ENCODE data around the gene TCF3. TPM values are rescaled to one million over a fixed set of nuclear protein-coding genes. Genes with fewer than 3 reads are reported as not detected.

Gene TCF3
- total and polyA plus RNA-seq, 2 donors (not counting 1 experiment from before 2014, with no cell fraction given) = 39.3 to 54.7 TPM

GRCh38 chr19:1622007-1622406 is 30.4 kb downstream of the TCF3 start:
- H3K9ac ChIP-seq (ENCODE audit: insufficient read depth, low read length) = no peak overlapping the region
- no peaks in the 10 kb centered on the region for H3K27me3 ChIP-seq (ENCODE audit: control insufficient read depth, insufficient read depth, low read length)
- no peaks in the 10 kb centered on the region for H3K79me2 ChIP-seq (ENCODE audit: control insufficient read depth, insufficient read depth, low read length)
- peaks cover 22% of the 10 kb centered on the region for H3K36me3 ChIP-seq (ENCODE audit: control insufficient read depth, insufficient read depth, low read length)
- no peaks in the 10 kb centered on the region for H3K4me1 ChIP-seq (ENCODE audit: control insufficient read depth, extremely low read depth, insufficient read depth, low read length)
- DNase-seq (ENCODE audit: low read depth in 2 of 2) = no peak
- H2AFZ ChIP-seq (ENCODE audit: low read length) = no peak overlapping the region
- no peak for TF ChIP-seq EZH2 (IDR thresholded peaks at IDR 0.05; ENCODE audit: low read length, missing control alignments)
- TF ChIP-seq, protein P1, sequence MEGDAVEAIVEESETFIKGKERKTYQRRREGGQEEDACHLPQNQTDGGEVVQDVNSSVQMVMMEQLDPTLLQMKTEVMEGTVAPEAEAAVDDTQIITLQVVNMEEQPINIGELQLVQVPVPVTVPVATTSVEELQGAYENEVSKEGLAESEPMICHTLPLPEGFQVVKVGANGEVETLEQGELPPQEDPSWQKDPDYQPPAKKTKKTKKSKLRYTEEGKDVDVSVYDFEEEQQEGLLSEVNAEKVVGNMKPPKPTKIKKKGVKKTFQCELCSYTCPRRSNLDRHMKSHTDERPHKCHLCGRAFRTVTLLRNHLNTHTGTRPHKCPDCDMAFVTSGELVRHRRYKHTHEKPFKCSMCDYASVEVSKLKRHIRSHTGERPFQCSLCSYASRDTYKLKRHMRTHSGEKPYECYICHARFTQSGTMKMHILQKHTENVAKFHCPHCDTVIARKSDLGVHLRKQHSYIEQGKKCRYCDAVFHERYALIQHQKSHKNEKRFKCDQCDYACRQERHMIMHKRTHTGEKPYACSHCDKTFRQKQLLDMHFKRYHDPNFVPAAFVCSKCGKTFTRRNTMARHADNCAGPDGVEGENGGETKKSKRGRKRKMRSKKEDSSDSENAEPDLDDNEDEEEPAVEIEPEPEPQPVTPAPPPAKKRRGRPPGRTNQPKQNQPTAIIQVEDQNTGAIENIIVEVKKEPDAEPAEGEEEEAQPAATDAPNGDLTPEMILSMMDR (conservative IDR thresholded peaks at IDR 0.05 in 1 of 2, IDR thresholded peaks at IDR 0.05 in 1 of 2; ENCODE audit: low read depth in 1 of 2, low read length in 2 of 2) = no peak
- no peak overlapping the region for H3K4me2 ChIP-seq (ENCODE audit: extremely low read depth, insufficient read depth, low read length)
- H3K9me3 ChIP-seq (ENCODE audit: control insufficient read depth, insufficient read depth, low read depth, low read length) = no peaks in the 10 kb centered on the region
- H3K4me3 ChIP-seq (replicated peaks in 1 of 4; ENCODE audit: control extremely low read depth in 1 of 4, insufficient read depth in 1 of 4, low read depth in 3 of 4, low read length in 4 of 4) = no peak overlapping the region
- no peak overlapping the region for H3K27ac ChIP-seq (ENCODE audit: insufficient read depth, low read length)
- no peaks in the 10 kb centered on the region for H4K20me1 ChIP-seq (ENCODE audit: control insufficient read depth, extremely low read depth, insufficient read depth, low read length)

- Histone ChIP-seq H2AFZ (ENCODE audit: low read length) (no peak overlapping the region), H3K27ac (ENCODE audit: insufficient read depth, low read length) (no peak overlapping the region), H3K9me3 (ENCODE audit: control insufficient read depth, insufficient read depth, low read depth, low read length) (no peaks in the 10 kb centered on the region), H4K20me1 (ENCODE audit: control insufficient read depth, extremely low read depth, insufficient read depth, low read length) (no peaks in the 10 kb centered on the region), H3K4me3 (replicated peaks in 1 of 4; ENCODE audit: control extremely low read depth in 1 of 4, insufficient read depth in 1 of 4, low read depth in 3 of 4, low read length in 4 of 4) (no peak overlapping the region), H3K27me3 (ENCODE audit: control insufficient read depth, insufficient read depth, low read length) (no peaks in the 10 kb centered on the region), H3K36me3 (ENCODE audit: control insufficient read depth, insufficient read depth, low read length) (peaks cover 23% of the 10 kb centered on the region), H3K4me1 (ENCODE audit: control insufficient read depth, extremely low read depth, insufficient read depth, low read length) (no peaks in the 10 kb centered on the region), H3K79me2 (ENCODE audit: control insufficient read depth, insufficient read depth, low read length) (no peaks in the 10 kb centered on the region), H3K4me2 (ENCODE audit: extremely low read depth, insufficient read depth, low read length) (no peak overlapping the region), H3K9ac (ENCODE audit: insufficient read depth, low read length) (no peak overlapping the region)
- TF ChIP-seq EZH2 (IDR thresholded peaks at IDR 0.05; ENCODE audit: low read length, missing control alignments) = no peak
- TF ChIP-seq, protein P1 (conservative IDR thresholded peaks at IDR 0.05 in 1 of 2, IDR thresholded peaks at IDR 0.05 in 1 of 2; ENCODE audit: low read depth in 1 of 2, low read length in 2 of 2) = no peak
- DNase-seq (ENCODE audit: low read depth in 2 of 2) = no peak
Observed at GRCh38 chr19:1621574-1621973, 30.8 kb downstream of the TCF3 start.

DNA sequence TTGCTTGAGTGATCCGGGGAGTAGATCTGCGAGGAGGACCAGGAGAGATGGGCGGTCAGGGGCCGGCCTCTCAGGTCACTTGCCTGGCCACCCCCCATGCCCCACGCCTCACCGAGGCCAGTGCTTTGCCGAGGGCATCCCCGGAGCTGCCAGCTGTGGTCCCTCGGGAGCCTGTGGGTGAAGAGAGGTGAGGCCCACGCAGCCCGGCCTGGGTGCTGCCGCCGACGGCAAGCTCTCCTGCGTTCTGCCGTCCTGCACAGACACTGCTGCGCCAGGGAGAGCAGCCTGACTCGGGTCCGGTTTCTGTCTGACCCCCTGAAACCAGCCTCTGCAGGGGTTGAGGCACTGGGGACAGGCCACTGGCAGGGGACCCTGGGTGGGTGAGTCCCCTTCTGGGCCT is 31.4 kb downstream of the TCF3 start:
- Histone ChIP-seq H3K4me2 (ENCODE audit: extremely low read depth, insufficient read depth, low read length) (no peak overlapping the region), H4K20me1 (ENCODE audit: control insufficient read depth, extremely low read depth, insufficient read depth, low read length) (no peaks in the 10 kb centered on the region), H3K9ac (ENCODE audit: insufficient read depth, low read length) (no peak overlapping the region), H2AFZ (ENCODE audit: low read length) (no peak overlapping the region), H3K36me3 (ENCODE audit: control insufficient read depth, insufficient read depth, low read length) (peaks cover 23% of the 10 kb centered on the region), H3K27me3 (ENCODE audit: control insufficient read depth, insufficient read depth, low read length) (no peaks in the 10 kb centered on the region), H3K79me2 (ENCODE audit: control insufficient read depth, insufficient read depth, low read length) (no peaks in the 10 kb centered on the region), H3K9me3 (ENCODE audit: control insufficient read depth, insufficient read depth, low read depth, low read length) (no peaks in the 10 kb centered on the region), H3K4me3 (replicated peaks in 1 of 4; ENCODE audit: control extremely low read depth in 1 of 4, insufficient read depth in 1 of 4, low read depth in 3 of 4, low read length in 4 of 4) (no peak overlapping the region), H3K27ac (ENCODE audit: insufficient read depth, low read length) (no peak overlapping the region), H3K4me1 (ENCODE audit: control insufficient read depth, extremely low read depth, insufficient read depth, low read length) (no peaks in the 10 kb centered on the region)
- DNase-seq (ENCODE audit: low read depth in 2 of 2) = no peak
- TF ChIP-seq EZH2 (IDR thresholded peaks at IDR 0.05; ENCODE audit: low read length, missing control alignments) = no peak
- TF ChIP-seq, protein P1 (conservative IDR thresholded peaks at IDR 0.05 in 1 of 2, IDR thresholded peaks at IDR 0.05 in 1 of 2; ENCODE audit: low read depth in 1 of 2, low read length in 2 of 2) = no peak
